SK-N-MC (cell line): ENCODE results near the gene TST.

Source experiments
- DNase-seq: peaks from one replicate; pipeline ENCODE4 v3.0.0-alpha.2; 2011; ENCODE audit warnings: low read depth, low spot score
- H3K27ac ChIP-seq: fragments of 200-600 bp; sonication (generic); 2 replicates; pipeline ENCODE4 v1.5.1; 2016; ENCODE audit warnings: mixed run types
- H3K36me3 ChIP-seq: fragments of 200-600 bp; sonication (generic); 2 replicates; pipeline ENCODE4 v1.6.1; 2017; ENCODE audit warnings: antibody characterized with exemption, low read length, mixed read lengths; ENCODE audit not compliant: insufficient read depth
- H3K4me3 ChIP-seq: fragments of 200-600 bp; sonication (generic); 2 replicates; pipeline ENCODE4 v1.5.1; 2016
- H3K9ac ChIP-seq: fragments of 200-600 bp; sonication (generic); 2 replicates; pipeline ENCODE4 v1.8.0; 2017; ENCODE audit warnings: mixed run types, mixed read lengths; ENCODE audit not compliant: insufficient read length
- H3K9me3 ChIP-seq: fragments of 200-600 bp; sonication (generic); 2 replicates; pipeline ENCODE4 v1.6.1; 2017; ENCODE audit warnings: low read depth, mild to moderate bottlenecking, antibody characterized with exemption, low read length, moderate library complexity, mixed read lengths
- EZH2 ChIP-seq: fragments of 200-600 bp; sonication (generic); IDR thresholded peaks from one replicate; pipeline ENCODE4 v1.6.1; 2017; ENCODE audit warnings: antibody characterized with exemption
- FOXP2 ChIP-seq: optimal IDR thresholded peaks from 2 replicates; pipeline ENCODE3; 2011; ENCODE audit warnings: mild to moderate bottlenecking, moderate library complexity; ENCODE audit not compliant: insufficient read depth; ENCODE audit errors: extremely low read length, control extremely low read depth
- POLR2AphosphoS5 ChIP-seq: IDR thresholded peaks from 2 replicates; pipeline ENCODE4 v1.6.1; 2012; ENCODE audit warnings: mild to moderate bottlenecking, low read depth, low read length, borderline replicate concordance

TST gene

DNA sequence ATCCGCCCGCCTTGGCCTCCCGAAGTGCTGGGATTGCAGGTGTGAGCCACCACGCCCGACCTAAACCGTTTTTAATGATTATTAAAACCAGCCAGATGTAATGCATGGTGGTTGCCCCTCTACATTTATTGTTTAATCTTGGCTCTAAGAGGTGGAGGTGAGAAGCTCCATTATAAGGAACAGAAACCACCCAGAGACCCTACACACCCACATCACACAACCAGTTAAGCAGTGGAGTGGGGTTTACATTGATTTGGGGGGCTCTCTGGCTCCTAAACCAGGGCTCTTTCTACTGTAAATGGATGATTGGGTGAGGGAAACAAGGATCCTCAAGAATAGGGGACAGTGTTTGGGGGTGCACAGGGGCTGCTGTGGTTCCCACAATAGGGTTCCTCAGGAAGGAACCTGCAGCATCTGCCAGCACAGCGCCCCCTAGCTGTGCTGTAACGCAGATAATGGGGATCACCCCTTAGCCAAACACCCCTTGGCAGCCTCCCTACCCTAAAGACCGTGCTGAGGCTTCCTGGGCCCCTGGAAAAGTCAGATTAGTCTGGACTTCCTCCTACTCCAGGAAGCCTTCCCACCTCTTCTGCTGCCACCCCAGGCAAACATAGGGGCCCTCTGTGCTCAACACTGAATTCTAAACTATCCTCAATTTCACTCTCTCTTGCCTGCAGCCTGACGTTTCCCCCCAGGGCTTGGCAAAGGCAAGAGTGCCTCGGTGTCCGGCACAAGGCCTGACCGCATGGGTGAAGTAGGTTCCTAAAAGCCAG is 2.6 kb upstream of the TST start:
- no peak overlapping the region for H3K9ac ChIP-seq
- DNase-seq: no peak
- H3K9me3 ChIP-seq: no peaks in the 10 kb centered on the region
- no peak overlapping the region for H3K27ac ChIP-seq
- no peaks in the 10 kb centered on the region for H3K36me3 ChIP-seq
- TF ChIP-seq POLR2AphosphoS5: no peak
- TF ChIP-seq FOXP2: no peak
- no peak for TF ChIP-seq EZH2
- H3K4me3 ChIP-seq: no peak overlapping the region

DNA sequence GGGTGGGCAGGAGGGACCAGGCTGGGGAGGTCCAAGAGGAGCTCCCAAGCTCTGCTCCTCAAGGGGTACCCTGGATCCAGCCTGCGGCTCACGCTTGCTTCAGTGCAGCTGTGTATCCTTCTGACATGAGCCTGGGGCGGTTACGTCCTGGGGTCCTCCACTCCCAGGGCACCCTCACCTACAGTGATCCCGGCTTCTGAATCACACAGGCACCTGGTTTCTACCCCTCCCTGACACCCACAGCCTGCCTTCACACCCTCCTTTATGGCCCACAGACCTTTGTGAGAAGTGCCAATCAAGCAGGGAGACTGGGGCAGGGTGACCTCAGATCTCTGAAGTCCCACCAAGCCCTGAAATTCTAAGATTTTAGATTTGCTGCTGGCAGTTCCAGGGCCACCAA is 1.8 kb upstream of the TST start:
- no peaks in the 10 kb centered on the region for H3K9me3 ChIP-seq
- no peak overlapping the region for H3K9ac ChIP-seq
- H3K36me3 ChIP-seq: no peaks in the 10 kb centered on the region
- no peak for DNase-seq
- TF ChIP-seq EZH2: no peak
- TF ChIP-seq FOXP2: no peak
- TF ChIP-seq POLR2AphosphoS5: no peak
- H3K27ac ChIP-seq: no peak overlapping the region
- H3K4me3 ChIP-seq: no peak overlapping the region

DNA sequence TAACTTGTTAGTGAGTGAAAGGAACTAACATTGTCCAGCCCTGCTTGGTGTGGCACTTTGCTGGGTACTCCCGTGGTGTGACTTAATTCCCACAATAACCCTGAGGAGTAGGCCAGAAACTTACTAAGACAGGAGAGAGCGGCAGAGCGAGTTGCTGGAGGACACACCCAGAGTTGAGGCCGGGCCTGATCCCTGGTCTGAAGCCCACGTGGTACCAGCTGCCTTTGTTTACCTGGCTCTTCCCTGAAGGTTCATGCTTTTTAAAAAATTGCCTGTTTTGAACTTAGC is 889 bp upstream of the TST start:
- H3K9me3 ChIP-seq: no peaks in the 10 kb centered on the region
- H3K36me3 ChIP-seq: no peaks in the 10 kb centered on the region
- H3K27ac ChIP-seq: no peak overlapping the region
- no peak overlapping the region for H3K9ac ChIP-seq
- no peak for TF ChIP-seq EZH2
- no peak for DNase-seq
- peak overlapping the region; percentile 69 for H3K4me3 ChIP-seq

DNA sequence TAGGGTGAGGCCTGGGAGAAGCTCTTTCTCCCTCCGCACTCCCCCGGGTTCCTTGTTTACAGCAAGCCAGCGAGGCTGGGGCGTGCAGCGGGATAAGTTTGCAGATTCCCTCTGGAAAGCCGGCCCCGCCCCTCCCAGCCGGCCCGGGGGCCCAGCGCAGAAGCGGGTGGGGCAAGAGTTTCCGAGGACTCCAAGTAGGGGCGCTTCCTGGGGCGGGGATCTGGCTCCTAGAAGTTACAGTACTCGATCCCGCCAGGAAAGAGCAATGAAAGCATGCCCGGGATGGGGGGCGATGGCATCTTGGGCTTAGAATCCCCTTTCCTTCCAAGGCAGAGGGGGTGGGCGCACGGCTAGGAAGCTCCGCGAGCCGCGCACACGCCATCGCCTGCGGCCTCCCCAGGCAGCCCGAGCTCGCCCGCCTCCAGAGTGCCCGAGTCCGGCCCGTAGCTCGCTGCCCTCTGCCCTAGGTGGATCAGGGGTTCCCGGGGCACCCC is 385 bp downstream of the TST start:
- H3K36me3 ChIP-seq: no peaks in the 10 kb centered on the region
- no peak for DNase-seq
- H3K27ac ChIP-seq: no peak overlapping the region
- H3K4me3 ChIP-seq: peak overlapping the region; percentile 64
- TF ChIP-seq FOXP2 (no peak), POLR2AphosphoS5 (no peak), EZH2 (no peak)
- H3K9me3 ChIP-seq: no peaks in the 10 kb centered on the region
- H3K9ac ChIP-seq: no peak overlapping the region

DNA sequence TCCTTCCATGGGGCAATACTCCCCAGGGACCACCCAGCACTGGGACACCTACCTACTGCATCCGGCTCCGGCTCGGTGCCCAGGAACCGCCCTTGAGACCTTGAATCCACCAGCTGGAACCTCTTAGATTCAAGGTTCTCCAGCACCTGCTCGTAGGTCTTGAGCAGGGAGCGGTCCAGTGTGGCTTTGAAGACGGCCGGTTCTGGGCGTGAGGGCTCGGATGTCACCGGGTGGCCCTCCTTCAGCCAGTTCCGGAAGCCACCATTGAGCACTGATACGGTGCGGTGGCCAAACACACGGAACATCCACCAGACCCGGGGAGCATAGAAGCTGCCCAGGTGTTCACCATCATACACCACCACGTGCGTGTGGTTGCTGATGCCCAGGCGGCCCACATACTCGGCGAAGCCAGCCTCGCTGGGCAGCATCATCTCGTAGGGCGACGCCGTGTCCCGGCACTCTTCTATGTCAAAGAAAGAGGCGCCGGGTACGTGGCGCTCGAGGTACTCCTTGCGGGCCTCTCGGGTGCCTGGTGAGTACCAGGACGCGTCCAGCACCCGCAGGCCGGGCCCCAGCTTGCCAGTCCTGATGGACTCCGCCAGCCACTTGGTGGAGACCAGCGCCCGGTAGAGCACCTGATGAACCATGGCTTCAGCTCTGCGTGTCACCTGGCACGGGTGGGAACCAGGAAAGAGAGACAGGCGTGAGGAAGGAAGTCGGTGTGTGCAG is 997 bp downstream of the TST start:
- no peak for DNase-seq
- Histone ChIP-seq H3K36me3 (no peaks in the 10 kb centered on the region), H3K9me3 (no peaks in the 10 kb centered on the region), H3K4me3 (peak overlapping the region; percentile 64), H3K27ac (no peak overlapping the region), H3K9ac (no peak overlapping the region)
- no peak for TF ChIP-seq EZH2
- no peak for TF ChIP-seq POLR2AphosphoS5
- TF ChIP-seq FOXP2: no peak

DNA sequence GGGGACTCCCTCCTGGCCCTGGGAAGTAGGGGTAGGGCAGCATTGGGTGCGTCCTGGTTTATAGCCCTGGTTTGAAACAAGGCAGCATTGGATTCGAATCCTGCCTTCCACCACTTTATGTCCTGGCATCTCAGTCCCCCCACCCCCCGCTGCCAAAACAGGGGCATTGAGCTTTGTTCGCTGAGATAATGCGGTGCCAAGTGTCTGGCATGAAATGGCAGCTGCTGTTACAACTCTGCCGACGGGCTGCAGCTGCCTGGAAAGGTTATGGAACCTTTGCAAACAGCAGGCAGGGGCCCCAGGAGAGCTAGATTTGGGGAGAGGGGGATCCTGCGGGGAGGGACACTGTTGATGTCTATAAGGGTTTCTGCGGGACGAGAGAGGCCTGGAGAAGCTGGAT is 1.9 kb downstream of the TST start:
- H3K9ac ChIP-seq: no peak overlapping the region
- DNase-seq: no peak

DNA sequence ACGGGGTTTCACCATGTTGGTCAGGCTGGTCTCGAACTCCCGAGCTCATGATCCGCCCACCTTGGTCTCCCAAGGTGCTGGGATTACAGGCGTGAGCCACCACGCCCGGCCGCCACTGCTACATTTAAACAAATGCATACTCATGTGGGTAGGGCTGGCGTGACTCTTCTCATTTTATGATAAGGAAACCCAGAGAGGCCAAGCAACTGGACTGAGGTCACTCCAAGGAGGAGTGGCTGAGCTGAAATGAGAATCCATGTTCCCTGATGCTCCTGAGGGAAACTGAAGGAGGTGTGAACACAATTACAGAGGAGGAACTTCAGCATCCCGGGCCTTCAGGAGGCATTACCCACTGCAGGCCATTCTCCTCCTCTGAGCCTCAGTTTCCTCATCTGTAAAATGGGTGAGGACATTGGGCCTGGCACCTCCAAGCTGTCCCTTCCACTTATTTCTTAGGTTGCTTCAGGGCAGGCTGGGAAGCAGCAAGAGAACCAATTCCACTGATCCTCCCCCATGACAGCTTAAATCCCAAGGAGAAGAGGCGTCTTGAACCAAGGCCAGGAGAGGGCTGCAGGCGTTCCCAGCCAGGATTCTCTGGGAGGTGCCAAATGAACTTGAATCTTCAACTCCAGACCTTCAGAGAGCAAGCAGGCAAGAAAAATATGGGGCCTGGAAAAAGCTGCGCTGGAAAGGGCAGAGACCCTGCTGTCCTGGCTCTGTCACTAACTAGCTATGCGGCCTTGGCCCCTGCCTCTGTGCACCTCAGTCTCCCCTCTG is 2.9 kb downstream of the TST start:
- no peak for DNase-seq
- Histone ChIP-seq H3K4me3 (no peak overlapping the region), H3K36me3 (no peaks in the 10 kb centered on the region), H3K9me3 (no peaks in the 10 kb centered on the region), H3K27ac (no peak overlapping the region), H3K9ac (no peak overlapping the region)
- no peak for TF ChIP-seq FOXP2
- TF ChIP-seq POLR2AphosphoS5: no peak
- no peak for TF ChIP-seq EZH2

More for the DNA sequence above, 1.9 kb downstream of the TST start:
- Histone ChIP-seq H3K36me3 (no peaks in the 10 kb centered on the region), H3K27ac (no peak overlapping the region), H3K9me3 (no peaks in the 10 kb centered on the region), H3K4me3 (no peak overlapping the region)
- TF ChIP-seq EZH2: no peak
- TF ChIP-seq FOXP2: no peak
- no peak for TF ChIP-seq POLR2AphosphoS5

DNA sequence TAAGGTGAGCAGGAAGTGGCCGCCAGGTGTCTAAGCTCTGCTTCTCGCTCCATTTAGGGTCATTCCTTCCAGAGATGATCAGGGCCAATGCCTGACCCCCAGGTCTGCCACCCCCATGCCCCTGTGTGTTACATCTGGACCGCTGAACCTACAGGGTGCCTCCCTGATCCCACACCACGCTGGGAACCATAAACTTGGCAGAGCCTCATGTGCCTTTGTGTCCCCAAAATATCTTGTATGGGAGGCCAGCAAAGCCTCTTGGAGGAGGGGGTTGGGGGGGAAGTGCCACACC is 3.7 kb downstream of the TST start:
- H3K27ac ChIP-seq: no peak overlapping the region
- H3K36me3 ChIP-seq: no peaks in the 10 kb centered on the region
- no peak overlapping the region for H3K4me3 ChIP-seq
- TF ChIP-seq EZH2 (no peak), FOXP2 (no peak), POLR2AphosphoS5 (no peak)
- no peaks in the 10 kb centered on the region for H3K9me3 ChIP-seq
- no peak overlapping the region for H3K9ac ChIP-seq
- DNase-seq: no peak
